ENCODE data around the gene VWF. TPM values are rescaled to one million over a fixed set of nuclear protein-coding genes. Genes with fewer than 3 reads are reported as not detected.

VWF gene
- total RNA-seq: 1.2 and 1.5 TPM in 2 replicates

GRCh38 chr12:6124411-6125309 lies at the start of gene VWF:
Gene VWF (minus strand): TSS chr12:6124670. CDS start chr12:6123196, 1,474 bp downstream.

GRCh38 chr12:5945071-5946008 lies 179.1 kb downstream of the VWF start, which contains the start of gene ANO2:
Gene ANO2 (minus strand): TSS chr12:5945259. CDS start chr12:5945217, 42 bp downstream.

Small RNAs within 50 kb of the gene (small RNA-seq; reads per million reads assigned to genes)
- not detected for gene RN7SL69P

Other genes with a start within 250 kb of the VWF start
- not detected in 2 replicates for gene ANO2, start 179.4 kb downstream of the VWF start, total RNA-seq
- gene CD9, start 75.7 kb upstream of the VWF start, total RNA-seq: 117 and 128 TPM in 2 replicates
- under 0.01 and 0.20 TPM in 2 replicates for gene PLEKHG6, start 186.0 kb upstream of the VWF start, total RNA-seq
- 236 and 316 TPM in 2 replicates for gene TNFRSF1A, start 217.4 kb upstream of the VWF start, total RNA-seq

Measured in subcutaneous preadipocyte (primary cell).